ENCODE results near the gene CHRNB1.

Gene CHRNB1, protein sequence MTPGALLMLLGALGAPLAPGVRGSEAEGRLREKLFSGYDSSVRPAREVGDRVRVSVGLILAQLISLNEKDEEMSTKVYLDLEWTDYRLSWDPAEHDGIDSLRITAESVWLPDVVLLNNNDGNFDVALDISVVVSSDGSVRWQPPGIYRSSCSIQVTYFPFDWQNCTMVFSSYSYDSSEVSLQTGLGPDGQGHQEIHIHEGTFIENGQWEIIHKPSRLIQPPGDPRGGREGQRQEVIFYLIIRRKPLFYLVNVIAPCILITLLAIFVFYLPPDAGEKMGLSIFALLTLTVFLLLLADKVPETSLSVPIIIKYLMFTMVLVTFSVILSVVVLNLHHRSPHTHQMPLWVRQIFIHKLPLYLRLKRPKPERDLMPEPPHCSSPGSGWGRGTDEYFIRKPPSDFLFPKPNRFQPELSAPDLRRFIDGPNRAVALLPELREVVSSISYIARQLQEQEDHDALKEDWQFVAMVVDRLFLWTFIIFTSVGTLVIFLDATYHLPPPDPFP

DNA sequence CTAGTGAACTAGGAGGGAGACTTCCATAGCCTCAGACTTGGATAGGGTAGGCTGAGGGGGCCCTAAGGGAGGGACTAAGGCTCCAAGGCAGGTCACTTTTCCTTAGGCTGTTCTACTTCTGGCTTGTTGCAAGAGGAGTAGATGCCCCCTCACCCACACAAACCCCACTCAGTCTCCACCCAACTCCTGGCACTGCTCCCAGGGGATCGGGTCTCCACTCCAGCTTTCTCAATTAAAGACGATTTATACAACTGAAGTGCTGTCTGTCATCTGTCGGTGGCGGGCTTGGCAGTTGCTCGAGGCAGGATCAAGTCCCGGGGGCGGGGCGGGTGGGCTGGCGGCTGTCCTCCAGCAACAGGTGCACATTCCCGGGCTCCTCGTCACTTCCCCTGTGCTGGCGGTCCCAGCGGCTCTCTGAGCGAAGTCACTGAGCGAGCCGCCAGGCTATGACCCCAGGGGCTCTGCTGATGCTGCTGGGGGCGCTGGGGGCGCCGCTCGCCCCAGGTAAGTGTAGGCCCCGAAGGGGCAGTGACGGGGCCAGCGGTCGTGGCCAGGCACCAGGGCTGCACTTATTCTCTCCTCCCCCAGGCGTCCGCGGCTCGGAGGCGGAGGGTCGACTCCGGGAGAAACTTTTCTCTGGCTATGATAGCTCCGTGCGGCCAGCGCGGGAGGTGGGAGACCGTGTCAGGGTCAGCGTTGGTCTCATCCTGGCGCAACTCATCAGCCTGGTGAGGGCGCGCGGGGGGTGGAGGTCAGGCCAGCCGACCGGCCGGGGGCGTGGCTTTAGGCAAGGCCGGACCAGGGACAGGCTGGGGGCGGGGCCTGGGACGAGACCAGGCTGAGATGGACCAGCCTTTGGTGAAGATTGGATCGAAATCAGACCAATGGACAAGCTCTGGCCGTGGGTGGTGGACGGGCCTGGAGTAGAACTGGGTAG, at the start of gene CHRNB1:
Gene CHRNB1 (plus strand): TSS at position 380 of the 937 bp plus-strand sequence. CDS start 67 bp downstream, at position 447.
- DNase-seq (ENCODE audit: low spot score), result no peak

DNA sequence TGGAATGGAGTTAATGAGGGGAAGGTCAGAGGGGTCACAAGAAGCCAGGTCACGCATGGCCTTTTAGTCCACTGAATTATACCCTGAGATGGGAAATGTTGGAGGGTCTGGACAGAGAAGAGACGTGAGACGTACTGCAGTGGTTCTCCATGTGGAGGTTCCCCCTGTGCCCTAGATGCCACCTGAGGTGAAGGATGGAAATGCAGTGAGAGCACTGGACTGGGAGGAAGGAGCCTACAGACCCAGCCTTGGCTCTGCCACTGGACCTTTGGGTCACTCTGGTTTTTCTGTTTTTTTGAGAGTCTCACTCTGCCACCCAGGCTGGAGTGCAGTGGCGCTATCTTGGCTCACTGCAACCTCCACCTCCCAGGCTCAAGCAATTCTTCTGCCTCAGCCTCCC, 48.7 kb upstream of the CHRNB1 start:
- DNase-seq (ENCODE audit: low spot score), result no peak

DNA sequence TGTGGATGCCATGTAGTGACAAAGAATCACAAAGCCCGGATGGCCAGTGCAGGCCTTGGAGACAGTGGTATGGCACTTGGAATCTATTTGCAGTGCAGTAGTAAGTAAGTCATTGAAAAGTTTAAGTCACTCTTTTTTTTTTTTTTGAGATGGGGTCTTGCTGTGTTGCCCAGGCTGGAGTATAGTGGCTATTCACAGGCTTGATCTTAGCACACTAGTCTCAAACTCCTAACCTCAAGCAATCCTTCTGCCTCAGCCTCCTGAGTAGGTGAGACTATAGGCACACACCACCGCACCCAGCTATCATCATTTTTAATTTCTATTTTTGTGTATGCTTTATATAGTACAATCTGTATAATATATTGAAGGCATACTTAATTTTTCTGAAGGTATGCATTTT, 46.2 kb upstream of the CHRNB1 start:
- DNase-seq (ENCODE audit: low spot score), result no peak

DNA sequence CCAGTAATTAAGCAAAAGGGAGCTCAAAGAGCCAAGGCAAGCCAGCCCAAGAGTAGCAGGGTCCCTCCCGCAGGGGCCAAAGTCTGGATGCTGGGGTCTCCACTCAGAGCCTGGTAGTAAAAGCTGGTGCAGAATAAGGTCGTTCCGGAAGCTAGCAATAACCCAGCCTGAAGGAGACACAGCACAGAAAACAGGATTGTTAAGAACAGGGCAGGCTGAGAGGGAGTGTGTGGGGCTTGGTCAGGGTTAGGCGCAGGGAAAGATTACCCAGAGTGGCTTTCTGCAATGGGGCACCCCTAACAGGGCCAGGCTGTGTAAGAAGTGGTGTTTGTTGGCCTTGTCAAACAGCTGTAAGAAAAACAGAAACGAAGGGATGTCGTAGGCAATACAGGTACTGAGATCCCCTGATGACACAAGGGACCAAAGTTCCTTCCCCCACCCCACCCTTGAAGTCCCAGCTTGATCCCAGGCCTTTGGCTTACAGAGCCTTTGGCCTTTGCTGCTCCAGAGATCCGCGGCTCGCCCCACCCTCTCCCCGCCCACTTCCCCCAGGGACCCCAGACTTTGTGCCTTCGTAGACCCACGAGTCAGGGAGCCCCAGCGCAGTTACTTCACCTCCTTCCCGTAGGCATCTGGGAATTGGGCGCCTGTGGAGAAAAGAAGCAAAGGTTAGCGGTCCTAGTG, 41.7 kb upstream of the CHRNB1 start:
- DNase-seq (ENCODE audit: low spot score), result peak; percentile 26

DNA sequence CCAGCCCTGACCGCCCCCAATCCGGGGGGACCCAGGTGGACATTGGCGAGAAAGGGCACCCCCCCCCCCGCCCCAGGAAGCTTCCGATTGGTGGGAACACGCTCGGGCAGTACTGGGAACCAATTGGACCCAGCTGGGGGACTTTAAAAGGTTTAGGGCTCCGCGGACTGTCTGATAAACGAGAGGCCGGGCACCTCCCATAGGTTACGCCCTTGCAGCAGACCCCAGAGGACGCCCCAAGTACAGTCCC, 41.2 kb upstream of the CHRNB1 start:
- DNase-seq (ENCODE audit: low spot score), result peak; percentile 58

DNA sequence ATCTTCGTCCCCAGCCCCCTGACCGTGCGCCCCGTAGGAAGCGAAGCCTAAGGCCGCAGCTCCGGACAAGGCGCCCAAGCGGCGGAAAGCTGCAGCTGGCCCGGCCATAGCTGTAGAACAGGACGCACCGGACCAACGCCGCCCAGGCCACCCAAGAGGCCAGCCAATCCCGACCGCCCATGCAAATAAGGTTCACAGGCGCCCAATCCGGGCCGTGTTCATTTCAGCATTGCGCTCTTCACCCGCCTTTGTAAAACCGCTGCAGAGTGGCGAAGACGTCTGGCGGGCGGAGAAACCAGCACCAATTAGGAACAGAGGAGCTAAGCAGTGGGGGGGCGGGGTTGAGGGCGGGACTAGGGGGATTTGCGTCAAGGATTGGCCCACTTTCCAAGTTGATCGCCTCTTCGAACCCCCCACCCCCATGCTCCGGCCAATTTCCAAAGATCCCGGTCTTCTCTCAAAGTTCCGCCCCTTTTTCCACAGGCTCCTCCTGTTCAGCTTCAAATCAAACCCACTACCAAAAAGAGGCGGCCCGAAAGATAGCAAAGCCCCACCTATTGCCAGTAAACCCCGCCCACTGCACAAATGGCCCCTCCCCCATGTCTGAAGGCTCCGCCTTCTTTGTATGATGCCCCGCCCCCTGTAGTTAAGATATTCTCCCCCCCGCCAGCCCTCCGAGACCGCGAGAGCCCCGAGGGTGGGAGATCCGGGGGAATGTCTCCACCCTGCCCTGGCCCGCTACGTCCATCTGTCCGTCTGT, 40.7 kb upstream of the CHRNB1 start, which contains the start of gene TMEM256:
Gene TMEM256 (minus strand): TSS at position 121 of the 760 bp plus-strand sequence. CDS start 13 bp downstream, at position 108.
- peak; percentile 99 for DNase-seq (ENCODE audit: low spot score)

DNA sequence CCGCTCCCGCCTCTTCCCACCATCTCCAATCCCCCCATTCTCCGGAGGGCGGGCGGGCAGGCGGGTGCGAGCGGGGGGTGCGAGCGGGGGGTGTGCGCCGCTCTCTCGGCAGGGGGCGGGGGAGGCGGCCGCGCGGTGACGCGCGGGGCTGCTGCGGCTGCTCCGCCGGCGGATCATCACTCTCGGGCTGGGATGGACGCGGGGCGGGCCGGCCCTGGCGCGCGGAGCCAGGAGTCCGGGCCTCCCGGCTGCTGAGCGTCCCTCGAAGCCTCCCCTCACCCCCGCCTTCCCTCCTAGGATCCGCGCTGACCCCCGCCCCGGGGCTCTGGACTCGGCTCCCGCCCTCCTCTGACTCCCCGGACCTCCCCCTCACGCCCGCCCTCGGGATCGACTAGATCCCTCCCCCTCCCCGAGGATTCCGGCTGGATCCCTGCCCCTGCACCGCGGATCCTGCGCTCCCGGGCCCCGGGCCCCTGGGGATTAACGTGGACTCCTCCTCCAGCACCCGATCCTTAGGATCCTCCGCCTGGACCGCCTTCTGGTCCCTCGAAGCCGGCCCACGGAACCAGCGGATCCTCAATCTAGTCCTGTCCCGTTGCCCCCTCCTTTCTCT, 40.0 kb upstream of the CHRNB1 start:
- DNase-seq (ENCODE audit: low spot score), result no peak

DNA sequence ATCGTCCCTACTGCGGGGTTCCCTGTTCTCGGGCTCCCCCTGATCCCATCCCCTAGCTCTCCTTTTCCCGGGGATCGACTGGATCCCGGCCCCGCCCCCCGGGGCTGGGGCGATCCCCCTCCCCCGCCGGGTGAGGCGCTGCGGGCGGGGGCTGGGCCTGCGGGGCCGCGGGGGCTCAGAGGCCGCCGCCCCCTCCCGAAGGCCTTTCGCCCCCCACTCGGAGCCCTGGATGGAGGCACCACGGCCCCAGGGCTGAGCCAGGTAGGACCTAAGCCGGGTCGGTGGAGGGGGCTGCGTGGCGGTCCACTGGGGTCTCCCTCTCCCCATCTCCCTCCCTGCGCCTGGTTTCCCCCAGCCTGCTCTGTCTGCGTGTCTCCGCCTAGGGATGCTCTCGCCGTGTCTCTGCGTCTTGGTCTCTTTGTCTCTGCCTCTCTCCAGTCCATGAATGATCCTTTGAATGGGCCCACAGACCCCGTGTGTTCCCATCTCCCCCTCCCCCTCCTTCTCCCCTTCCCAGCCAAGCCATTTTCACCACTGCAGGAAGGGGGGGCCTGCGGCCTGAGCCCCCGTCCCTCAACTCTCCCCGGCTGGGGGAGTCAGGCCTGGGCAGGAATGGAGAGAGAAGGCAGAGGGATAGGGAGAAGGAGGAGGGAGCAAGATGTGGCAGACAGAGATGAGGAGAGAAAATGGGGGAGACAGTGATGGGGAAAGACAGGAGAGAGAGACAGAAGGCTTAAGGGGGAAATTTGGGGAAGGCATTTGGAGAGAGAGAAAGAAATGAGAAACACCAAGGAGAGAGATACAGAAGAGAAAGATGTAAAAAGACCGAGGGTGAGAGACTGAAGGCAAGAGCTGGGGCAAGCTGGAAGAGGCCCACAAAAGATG, 39.3 kb upstream of the CHRNB1 start:
- no peak for DNase-seq (ENCODE audit: low spot score)

DNA sequence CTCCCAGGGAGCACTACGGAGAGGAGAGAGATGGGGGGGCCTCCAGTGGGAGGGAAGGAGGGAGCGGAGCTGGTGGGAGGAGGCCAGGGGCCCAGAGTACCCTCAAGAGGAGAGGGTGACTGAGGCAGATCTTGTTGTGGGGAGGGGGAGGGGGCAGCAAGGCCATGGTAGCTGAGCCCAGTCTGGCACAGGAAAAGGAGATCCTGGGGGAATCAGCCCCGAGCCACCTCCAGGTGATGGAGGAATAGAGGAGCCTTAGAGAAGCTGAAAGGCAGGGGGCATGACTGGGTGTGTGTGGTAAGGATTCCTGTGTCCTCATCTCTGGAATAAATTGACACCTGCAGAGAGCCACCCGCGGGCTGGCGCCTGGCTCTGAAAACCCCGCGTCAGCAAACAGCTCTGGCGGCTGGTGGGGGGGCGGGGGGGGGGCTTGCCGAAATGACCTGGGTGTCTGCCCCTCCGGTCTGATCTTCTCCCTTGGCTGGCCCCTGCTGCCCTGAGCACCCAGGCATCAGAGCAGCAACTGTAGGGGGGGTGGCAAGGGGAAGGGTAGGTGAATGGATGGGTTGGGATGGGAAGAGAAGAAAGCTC, 38.5 kb upstream of the CHRNB1 start:
- DNase-seq (ENCODE audit: low spot score), result no peak

DNA sequence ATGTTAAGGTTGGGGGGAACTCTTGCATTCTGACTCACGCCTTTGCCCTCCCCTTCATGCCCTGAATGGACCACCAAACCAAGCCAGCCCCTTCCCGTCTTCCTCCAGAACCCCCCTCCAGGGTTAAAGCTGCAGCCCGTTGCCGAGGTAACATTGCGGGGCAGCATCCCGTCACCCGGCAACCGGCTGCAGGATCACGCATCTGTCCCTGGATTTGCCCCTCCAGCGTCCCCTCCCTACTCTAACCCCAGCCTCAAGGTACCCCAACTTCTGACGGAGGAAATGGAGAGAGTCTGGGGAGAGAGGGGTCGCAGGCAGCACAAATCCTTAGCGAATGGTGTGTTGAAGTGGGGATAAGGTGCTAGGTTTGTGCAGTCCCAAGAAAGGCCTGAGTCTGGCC, 37.8 kb upstream of the CHRNB1 start:
- DNase-seq (ENCODE audit: low spot score), result no peak

DNA sequence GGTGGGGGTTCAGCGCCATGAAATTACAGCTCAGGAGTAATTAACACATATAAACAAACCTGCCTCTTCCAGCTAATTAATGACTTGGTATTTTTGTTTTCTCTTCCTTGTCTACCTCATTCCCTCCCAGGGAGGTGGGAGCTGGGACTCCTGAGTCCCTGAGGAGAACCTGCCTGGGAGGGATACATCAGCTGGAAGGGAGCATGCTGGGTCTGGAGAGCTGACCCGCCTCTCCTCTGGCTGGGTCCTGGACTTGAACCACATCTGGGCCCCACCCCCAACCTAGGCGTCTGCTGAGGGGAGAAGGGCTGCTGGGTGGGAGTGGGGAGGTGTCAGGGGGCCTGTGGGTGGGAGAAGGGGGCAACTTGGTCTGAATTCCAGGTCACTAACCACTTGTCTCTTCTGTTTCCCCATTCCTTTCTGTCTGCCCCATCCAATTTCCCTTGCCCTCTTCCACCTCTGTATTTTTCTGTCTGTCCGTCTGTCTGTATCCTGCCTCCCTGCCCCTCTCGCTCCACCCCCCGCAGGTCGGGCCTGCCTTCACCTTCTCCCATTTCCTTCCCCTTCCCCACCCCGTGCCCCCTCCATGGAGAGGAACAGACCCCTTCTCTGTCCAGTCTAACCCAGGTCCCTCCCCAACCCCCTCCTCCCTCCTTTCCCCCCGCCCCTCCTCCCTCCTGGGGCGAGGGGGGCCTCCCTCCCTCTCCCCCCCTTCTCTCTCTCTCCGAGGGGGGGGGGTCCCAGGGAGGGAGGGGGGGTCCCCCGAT, 37.2 kb upstream of the CHRNB1 start, which contains the start of gene NLGN2:
Gene NLGN2 (plus strand): TSS at position 361 of the 767 bp plus-strand sequence. CDS start 411 bp downstream, outside the sequence.
- DNase-seq (ENCODE audit: low spot score), result no peak

DNA sequence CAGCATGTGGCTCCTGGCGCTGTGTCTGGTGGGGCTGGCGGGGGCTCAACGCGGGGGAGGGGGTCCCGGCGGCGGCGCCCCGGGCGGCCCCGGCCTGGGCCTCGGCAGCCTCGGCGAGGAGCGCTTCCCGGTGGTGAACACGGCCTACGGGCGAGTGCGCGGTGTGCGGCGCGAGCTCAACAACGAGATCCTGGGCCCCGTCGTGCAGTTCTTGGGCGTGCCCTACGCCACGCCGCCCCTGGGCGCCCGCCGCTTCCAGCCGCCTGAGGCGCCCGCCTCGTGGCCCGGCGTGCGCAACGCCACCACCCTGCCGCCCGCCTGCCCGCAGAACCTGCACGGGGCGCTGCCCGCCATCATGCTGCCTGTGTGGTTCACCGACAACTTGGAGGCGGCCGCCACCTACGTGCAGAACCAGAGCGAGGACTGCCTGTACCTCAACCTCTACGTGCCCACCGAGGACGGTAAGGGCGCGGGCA, 36.6 kb upstream of the CHRNB1 start:
- no peak for DNase-seq (ENCODE audit: low spot score)

DNA sequence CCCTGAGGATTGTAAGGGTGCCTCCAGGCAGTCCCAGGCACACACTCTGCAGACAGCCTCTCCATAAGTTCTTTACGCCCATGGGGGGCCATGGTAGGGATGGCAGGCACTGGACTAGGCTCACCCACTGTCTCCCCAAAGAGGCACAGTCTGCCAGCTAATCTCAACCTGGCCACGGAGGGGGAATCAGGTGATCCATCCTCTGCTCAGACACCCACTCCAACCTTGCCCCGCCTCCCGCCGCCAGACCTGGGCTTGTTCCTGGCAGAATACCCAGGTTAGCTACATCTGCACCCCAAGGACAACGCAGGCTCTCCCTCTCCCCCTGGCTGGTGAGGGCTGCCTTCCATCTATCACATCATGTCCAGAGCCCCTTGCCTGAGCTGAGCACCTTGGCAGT, 36.0 kb upstream of the CHRNB1 start:
- no peak for DNase-seq (ENCODE audit: low spot score)

DNA sequence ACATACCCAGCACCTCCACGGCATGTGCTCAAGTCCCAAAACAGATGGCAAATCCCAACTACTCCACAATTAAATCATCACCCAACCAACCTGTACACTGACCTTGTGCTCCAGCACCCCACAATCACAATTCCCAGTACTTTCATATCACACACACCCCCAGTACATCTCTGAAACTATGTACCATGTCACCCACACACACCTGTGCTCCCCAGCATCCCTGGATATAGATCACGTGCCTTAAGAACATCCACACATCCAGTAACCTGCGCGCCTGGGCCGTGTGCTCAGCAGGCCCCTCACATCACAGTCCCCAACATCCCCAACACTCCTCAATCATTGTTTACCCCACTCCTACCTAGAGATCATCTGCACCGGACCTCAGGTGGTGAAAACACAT, 35.1 kb upstream of the CHRNB1 start:
- no peak for DNase-seq (ENCODE audit: low spot score)

DNA sequence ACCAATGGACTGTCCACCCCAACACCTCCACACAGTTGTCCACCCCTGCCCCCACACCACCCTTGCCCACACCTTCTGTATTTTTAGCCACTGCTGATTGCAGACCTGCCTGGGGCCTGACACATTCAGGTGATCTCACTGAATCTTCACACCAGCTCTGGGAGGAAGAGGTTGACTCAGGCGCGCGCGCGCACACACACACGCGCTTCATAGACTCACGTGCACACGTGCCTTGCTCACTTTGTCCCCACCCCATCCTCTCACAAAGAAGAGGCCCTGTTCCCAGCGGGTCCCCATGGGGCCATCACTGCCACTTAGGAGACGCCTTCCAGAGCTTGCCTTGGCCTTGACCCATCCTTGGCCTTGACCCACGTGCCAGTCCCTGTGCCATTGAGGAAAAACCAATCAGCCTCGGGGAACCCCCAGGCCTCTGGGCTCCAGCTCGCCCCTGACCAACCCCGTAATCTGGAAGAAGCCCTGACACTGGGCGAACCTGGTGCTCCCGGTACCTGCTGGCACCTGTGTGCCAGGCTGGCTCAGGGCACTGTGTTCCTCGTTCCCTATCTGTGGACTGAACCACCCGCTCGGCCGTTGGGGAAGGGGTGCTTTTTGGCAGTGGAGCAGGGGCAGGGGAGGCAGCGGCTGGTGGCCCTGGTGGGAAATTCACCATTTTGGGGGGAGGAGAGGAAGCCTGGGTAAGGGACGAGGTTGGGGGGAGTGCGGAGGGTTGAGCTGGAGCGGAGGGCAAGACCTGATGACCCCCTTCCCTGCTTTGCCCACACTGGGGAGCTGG, 34.0 kb upstream of the CHRNB1 start:
- no peak for DNase-seq (ENCODE audit: low spot score)

DNA sequence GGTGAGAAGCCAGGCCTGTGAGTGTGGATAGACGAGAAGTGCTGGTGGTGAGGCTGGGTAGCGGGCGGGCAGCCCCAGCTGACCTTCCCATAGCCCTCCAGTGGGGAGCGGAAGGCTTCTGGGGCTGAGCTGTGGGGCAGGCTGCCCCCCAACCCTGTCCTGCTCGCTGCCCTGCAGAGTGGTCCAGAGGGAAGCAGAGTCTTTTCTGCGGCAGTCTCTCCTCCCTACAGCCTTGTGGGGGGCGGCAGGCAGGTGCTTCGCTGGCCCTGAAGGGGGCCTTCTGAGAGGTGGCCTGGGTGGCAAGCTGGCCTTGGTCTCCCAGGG, 33.5 kb upstream of the CHRNB1 start:
- DNase-seq (ENCODE audit: low spot score), result no peak

DNA sequence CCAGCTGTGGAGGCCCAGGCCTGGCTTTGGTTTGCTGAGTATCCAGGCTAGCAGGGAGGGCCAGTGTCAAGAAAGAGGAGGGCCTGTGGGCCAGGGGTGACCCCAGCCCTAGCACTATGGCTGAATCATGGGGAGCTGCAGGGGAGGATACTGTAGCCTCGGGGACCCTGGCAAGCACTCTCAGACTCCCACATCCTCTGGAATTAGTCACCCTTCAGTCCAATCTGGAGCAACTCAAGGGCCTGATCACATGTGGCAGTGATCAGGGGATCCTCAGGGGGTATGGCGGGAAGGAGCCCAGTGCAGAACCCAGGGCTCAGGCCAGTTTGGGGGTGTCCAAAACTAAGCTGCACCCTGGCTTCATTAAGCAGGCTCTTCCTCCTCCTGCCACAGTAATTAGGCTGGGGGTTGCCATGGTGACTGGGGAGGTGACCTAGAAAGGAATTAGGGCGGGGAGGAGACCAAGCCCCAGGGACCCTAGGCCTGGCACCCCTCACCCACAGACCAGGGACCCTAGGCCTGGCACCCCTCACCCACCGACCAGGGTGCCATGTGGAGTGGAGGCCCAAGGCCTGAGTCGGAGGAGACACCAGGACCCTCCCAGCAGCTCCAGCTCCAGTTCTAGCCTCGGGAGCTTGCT, 31.4 kb upstream of the CHRNB1 start:
- DNase-seq (ENCODE audit: low spot score), result no peak

DNA sequence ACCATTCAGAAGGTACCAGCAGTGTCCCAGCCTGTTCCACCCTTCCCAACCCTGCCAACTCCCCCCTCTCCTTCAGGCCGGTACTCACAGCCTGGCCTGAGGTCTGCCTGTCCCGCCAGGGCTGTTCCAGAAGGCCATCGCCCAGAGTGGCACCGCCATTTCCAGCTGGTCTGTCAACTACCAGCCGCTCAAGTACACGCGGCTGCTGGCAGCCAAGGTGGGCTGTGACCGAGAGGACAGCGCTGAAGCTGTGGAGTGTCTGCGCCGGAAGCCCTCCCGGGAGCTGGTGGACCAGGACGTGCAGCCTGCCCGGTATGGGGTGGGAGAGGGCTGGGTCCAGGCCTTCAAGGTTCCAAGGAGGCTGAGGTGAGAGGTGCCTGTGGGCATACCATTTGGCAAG, 30.0 kb upstream of the CHRNB1 start:
- no peak for DNase-seq (ENCODE audit: low spot score)

All from LoVo (cell line).